ENCODE results near the gene SPRTN.

SPRTN gene

GRCh38 chr1:231383159-231383860 is 45.2 kb downstream of the SPRTN start:
- DNase-seq = no peak

GRCh38 chr1:231384696-231385415 is 46.8 kb downstream of the SPRTN start:
- no peak for DNase-seq

- no peak for DNase-seq
These were observed 47.3 kb downstream of the SPRTN start for GRCh38 chr1:231385416-231385748.

- no peak for DNase-seq
These were observed 48.4 kb downstream of the SPRTN start for GRCh38 chr1:231386466-231386865.

GRCh38 chr1:231387770-231388669 is 49.9 kb downstream of the SPRTN start:
- no peak for DNase-seq

GRCh38 chr1:231390071-231390470 is 52.0 kb downstream of the SPRTN start:
- no peak for DNase-seq

GRCh38 chr1:231392389-231393131 is 54.5 kb downstream of the SPRTN start:
- no peak for DNase-seq

GRCh38 chr1:231393668-231394067 is 55.6 kb downstream of the SPRTN start:
- no peak for DNase-seq

- no peak for DNase-seq
These were observed 57.2 kb downstream of the SPRTN start for GRCh38 chr1:231395076-231395997.

- DNase-seq = no peak
These were observed 57.9 kb downstream of the SPRTN start for GRCh38 chr1:231395998-231396390.

- DNase-seq = no peak
These were observed 58.5 kb downstream of the SPRTN start for GRCh38 chr1:231396643-231397042.

- no peak for DNase-seq
These were observed 60.0 kb downstream of the SPRTN start for GRCh38 chr1:231397886-231398671.

- no peak for DNase-seq
These were observed 63.4 kb downstream of the SPRTN start for GRCh38 chr1:231401478-231401877.

- no peak for DNase-seq
These were observed 66.2 kb downstream of the SPRTN start for GRCh38 chr1:231404318-231404717.

Data from NCI-H2227 treated with DMSO at 0.1 percent for 48 hours (cell line).